COR-L47 (cell line): Measurements from ENCODE around the gene RABAC1.
"Not testable (repeated sequence)": the region's sequence is repeated elsewhere in the genome, so short reads cannot be mapped to it uniquely, and the experiment has no call there.

ENCODE experiments used
- DNase-seq: peaks from one replicate; lab custom pipeline; 2025; lab: John Stamatoyannopoulos, UW

The RABAC1 gene

GRCh38 chr19:41915776-41916414 lies 43.2 kb downstream of the RABAC1 start:
- DNase-seq: no peak

- no peak for DNase-seq
Observed at GRCh38 chr19:41915021-41915775, 43.9 kb downstream of the RABAC1 start.

DNA sequence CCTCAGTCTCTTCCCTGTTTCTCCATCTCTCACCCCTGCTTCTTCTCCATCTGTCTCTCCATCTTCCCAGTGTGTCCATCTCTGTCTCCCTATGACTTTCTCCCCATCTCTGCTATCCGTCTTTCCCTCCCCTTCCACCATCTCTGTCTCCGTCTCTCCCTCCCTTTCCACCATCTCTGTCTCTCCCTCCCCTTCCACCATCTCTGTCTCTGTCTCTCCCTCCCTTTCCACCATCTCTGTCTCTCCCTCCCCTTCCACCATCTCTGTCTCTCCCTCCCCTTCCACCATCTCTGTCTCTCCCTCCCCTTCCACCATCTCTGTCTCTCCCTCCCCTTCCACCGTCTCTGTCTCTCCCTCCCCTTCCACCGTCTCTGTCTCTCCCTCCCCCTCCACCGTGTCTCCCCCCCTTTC lies 44.7 kb downstream of the RABAC1 start:
- not testable (repeated sequence) for DNase-seq

DNA sequence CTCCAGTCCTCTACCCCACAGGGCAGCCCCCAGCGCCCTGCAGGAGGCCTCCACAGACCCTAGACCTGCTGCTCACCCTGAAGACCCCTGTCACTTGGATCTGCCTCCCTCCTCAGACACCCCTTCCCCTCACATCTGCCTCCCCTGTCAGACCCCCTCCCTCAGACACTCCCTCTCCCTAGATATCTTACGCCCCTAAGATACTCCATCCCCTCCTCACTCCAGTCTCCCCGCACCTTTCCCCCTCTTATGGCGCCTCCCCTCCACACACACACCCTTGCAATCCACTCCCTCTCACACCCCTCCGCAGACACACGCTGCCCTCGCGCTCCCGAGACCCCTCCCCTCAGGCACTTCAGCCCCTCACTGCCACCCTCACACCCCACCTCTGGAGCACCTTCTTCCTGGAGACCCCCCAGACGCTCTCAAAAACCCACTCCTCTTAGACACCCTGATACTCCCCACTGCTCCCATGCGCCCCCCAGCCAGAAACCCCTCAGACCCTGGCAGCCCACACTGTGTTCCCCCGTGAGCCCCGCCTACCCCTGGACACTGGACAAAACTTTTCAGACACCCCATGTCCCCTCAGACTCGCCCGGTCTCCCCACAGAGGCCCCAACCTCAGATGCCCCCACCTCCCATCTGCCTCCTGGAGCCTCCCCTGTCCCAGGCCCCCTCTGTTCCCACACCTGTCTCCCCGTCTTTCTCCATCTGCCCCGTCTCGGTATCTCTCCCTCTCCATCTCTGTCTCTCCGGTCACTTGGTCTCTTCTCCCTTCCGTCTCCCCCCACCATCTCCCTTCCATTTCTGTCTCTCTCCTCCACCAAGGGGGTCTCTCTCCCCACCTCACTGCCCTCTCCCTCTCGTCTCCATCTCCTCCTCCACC lies 45.3 kb downstream of the RABAC1 start:
- no peak for DNase-seq

DNA sequence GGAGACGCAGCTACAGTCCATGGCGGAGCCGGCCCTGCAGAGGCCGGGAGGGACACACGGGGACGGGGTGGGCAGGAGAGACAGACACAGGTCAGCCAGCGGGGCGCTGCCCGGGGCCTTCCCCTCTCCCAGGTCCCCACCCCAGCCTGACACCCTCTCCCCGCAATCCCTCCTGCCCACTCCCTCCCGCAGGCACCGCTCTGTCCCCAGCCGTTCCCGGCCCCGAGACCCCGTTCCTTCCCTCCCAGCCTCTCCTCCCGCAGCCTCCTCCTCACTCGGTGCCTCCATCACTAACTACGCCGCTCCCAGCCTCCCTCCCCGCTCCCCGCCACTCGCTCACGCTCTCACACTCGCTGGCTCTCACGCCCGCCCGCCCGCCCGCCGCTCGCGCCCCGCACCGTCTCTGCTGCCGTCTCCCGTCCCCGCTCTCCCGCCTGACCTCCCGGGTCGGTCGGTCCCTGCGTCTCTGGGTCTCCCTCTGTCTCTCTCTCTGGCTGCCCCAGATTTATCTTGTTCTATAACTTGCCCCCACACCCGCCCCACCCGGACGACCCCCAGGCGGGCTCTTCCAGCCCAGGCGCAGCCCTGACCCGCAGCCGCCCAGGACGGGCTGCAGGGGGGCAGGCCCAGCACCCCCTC lies 46.1 kb downstream of the RABAC1 start:
- no peak for DNase-seq

DNA sequence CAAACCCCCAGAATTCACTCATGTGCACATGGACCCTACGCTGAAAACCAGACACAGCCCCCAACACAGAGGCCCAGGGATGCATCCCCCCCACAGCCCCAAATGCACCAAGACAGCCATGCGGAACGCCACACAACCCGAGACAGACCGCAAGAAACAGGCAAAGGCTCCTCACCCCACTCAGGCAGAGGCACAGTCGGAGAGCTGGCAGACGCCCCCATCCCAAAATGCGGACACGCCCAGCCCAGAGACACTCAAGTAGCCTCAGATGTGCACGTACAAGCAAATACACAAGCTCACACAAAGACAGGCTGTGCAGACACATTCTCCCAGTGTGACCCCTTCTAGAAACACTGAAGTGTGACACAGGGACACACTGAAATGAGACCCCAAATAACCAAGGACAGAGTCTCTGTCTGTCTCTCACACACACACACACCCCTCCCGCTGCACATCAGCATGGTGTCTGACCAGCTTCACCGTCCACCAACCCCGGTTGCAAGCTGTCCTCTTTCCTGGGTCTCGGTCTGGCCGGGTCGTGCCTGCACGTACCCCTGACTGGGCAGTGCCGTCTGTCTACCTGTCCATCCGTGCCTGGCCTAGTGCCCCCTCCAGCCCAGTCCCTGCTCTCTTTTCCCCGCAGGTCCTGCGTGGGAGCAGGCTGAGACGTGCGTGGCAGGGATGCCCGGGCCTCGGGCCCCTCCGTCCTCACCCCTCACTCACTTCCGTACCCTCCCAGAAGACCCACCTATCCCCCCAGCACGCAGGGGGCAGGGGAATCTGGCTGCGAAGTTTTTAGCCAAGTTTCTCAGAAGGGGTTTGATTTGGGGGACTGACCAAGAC lies 47.0 kb downstream of the RABAC1 start:
- DNase-seq: no peak

DNA sequence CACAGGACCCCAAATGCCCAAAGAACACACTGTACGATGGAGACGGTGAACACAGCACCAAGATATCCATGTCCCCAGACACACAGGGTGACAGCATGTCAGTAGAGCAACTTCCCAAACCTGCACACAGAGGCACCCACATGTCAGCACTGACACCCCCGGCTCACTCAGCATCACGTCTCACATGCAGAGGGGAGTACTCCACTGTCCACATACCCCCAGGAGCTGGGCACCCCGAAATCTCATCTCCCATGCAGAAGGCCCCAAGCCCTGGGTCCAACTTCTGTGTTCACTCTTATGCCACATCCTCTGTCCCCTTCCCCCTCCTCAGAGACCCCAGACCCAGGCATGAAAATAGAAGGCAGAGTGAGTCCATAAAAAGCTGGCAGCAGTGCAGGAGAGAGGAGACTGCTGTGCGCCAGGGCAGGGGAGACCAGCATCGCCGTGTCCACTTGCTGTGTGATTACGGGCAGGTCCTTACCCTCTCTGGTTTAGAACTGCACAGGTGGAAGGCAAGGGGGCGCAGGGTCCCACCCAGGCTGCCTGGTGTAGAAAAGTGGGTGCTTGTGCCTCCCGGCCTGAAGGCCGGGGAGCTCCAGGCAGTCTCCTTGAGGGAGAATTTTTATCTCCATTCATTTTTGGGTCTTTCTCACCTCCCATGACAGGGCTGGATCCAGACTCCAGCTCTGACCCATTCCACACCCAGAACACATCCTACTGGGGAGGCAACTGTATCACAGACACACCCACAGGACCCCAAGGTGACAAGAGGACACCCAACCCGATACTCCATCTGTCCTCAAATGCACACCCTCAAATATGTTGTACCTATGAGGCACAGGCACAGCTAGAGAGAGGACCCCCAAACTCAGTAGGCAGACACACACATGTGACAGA lies 47.9 kb downstream of the RABAC1 start:
- DNase-seq: no peak

DNA sequence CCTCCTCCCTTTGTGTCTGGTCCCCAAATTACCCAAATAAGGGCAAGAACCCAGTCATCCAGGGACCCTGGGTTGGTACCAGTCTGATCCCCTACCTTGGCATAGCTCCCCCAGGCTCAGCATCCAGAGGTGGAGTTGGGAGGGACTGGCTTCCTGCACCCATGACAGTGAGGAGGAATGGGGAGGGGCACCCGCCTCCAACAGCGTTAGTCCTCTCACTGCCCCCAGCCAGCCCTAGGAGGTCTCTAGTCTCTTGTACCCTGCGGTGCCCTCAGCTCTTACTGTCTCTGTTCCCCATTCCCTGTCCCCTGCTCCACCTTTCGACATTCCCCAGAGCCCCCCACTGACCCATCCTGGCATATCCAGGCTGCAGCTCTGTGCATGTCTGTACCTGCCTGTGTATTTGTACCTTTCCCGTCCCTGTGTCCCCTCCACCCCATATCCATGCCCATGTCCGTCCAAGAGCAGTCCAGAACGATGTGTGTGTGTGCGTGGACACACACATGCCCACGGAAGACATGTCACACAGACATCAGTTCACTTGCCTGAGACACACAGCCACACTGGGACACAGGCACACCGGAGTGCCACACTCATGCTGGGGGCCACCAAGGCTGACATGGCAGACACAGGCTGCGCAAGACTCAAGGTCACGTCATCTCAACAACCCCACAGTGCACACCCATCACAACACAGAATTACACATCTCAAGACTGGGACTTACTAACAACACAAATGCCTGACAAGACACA lies 48.7 kb downstream of the RABAC1 start:
- no peak for DNase-seq

GRCh38 chr19:41909706-41910105 lies 49.4 kb downstream of the RABAC1 start:
- no peak for DNase-seq

- no peak for DNase-seq
Observed at GRCh38 chr19:41908724-41909464, 50.2 kb downstream of the RABAC1 start.

- DNase-seq: no peak
Observed at GRCh38 chr19:41907994-41908615, 51.0 kb downstream of the RABAC1 start.

- no peak for DNase-seq
Observed at GRCh38 chr19:41906916-41907680, 52.0 kb downstream of the RABAC1 start.
